ENCODE data around the gene RHEB. TPM values are rescaled to one million over a fixed set of nuclear protein-coding genes. Genes with fewer than 3 reads are reported as not detected.

The RHEB gene
- total RNA-seq, 2 donors from 2014 or later, result 44.9 to 91.0 TPM

- 52 to 55% methylated on average over 10 of the region's 10 CpGs for WGBS, 2 donors
- ATAC-seq, result no peak
- Histone ChIP-seq H3K4me3 (no peak overlapping the region), H3K27me3 (no peaks in the 10 kb centered on the region), H3K9me3 (no peaks in the 10 kb centered on the region), H3K36me3 (replicated peaks in 1 of 2; ENCODE audit: insufficient read depth in 1 of 2, low read depth in 2 of 2) (no peaks in the 10 kb centered on the region), H3K4me1 (peaks cover 15% of the 10 kb centered on the region), H3K27ac (peak overlapping the region in 1 of 4 donors; percentile 20)
- intact Hi-C loops (cut with DNase I), result no loop called here
- TF ChIP-seq, protein P1, sequence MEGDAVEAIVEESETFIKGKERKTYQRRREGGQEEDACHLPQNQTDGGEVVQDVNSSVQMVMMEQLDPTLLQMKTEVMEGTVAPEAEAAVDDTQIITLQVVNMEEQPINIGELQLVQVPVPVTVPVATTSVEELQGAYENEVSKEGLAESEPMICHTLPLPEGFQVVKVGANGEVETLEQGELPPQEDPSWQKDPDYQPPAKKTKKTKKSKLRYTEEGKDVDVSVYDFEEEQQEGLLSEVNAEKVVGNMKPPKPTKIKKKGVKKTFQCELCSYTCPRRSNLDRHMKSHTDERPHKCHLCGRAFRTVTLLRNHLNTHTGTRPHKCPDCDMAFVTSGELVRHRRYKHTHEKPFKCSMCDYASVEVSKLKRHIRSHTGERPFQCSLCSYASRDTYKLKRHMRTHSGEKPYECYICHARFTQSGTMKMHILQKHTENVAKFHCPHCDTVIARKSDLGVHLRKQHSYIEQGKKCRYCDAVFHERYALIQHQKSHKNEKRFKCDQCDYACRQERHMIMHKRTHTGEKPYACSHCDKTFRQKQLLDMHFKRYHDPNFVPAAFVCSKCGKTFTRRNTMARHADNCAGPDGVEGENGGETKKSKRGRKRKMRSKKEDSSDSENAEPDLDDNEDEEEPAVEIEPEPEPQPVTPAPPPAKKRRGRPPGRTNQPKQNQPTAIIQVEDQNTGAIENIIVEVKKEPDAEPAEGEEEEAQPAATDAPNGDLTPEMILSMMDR (IDR thresholded peaks at IDR 0.05), result no peak
- no peak for TF ChIP-seq POLR2A (IDR thresholded peaks at IDR 0.05)
- DNase-seq, result no peak
These were observed 91.9 kb downstream of the RHEB start for GRCh38 chr7:151427705-151428377.

- TF ChIP-seq POLR2A (IDR thresholded peaks at IDR 0.05), result no peak
- TF ChIP-seq, protein P1 (IDR thresholded peaks at IDR 0.05), result no peak
- no peaks in the 10 kb centered on the region for H3K36me3 ChIP-seq (replicated peaks in 1 of 2; ENCODE audit: insufficient read depth in 1 of 2, low read depth in 2 of 2)
- 70 to 86% methylated on average over 9 to 22 of the region's 23 CpGs for WGBS, 2 donors
- no peak for ATAC-seq
- intact Hi-C loops (cut with DNase I), result no loop called here
- no peak overlapping the region for H3K4me3 ChIP-seq
- no peaks in the 10 kb centered on the region for H3K9me3 ChIP-seq
- H3K27ac ChIP-seq, result peak overlapping the region in 1 of 4 donors; percentile 31
- DNase-seq, result no peak
- peaks cover 15% of the 10 kb centered on the region for H3K4me1 ChIP-seq
- H3K27me3 ChIP-seq, result no peaks in the 10 kb centered on the region
These were observed 92.6 kb downstream of the RHEB start for GRCh38 chr7:151426904-151427704.

GRCh38 chr7:151426441-151426903 is 93.2 kb downstream of the RHEB start:
- WGBS, 2 donors, result 72 to 84% methylated on average over 13 to 14 of the region's 14 CpGs
- Histone ChIP-seq H3K4me3 (no peak overlapping the region), H3K9me3 (no peaks in the 10 kb centered on the region), H3K36me3 (replicated peaks in 1 of 2; ENCODE audit: insufficient read depth in 1 of 2, low read depth in 2 of 2) (no peaks in the 10 kb centered on the region), H3K27ac (peak overlapping the region in 1 of 4 donors; percentile 31), H3K4me1 (peaks cover 15% of the 10 kb centered on the region), H3K27me3 (no peaks in the 10 kb centered on the region)
- no peak for TF ChIP-seq POLR2A (IDR thresholded peaks at IDR 0.05)
- TF ChIP-seq, protein P1 (IDR thresholded peaks at IDR 0.05), result no peak
- peak in 3 of 4 donors; percentile 47 to 61 (median 57) for DNase-seq
- intact Hi-C loops (cut with DNase I), result no loop called here
- ATAC-seq, result peak; percentile 30

DNA sequence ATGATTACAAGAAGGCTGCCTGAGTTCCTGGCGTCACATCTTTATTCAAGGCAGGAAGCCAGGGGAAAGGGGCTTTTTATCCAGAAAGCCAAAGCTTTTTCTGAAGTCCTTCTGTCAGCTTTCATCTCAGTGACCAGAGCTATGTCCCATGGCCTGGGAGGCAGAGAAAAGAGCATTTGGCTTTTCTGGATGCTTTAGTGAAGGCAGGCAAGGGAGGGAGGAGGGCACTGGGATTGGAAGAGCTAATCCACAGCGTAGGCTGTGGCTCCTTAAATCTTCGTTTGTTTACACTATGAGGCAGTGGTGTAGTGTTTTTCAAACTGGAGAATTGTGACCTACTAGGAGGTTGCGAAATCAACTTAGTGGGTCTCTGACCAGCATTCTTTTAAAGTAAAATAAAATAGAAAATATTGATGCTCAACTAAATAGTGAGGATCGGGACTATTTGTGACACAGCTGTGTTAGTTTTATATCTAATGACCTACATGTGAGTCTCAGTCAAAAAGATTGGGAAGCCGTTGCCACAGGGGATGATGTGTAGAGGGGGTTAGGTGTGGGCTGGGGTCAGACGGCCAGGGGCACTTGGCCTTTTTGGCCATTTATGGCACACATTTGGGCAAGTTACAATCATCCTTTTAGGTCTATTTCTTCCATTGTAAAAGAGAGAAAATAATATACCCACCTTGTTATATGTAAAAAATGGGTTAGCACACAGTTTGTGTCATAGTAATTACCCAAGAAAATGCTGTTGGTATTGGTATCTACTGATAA is 93.8 kb downstream of the RHEB start:
- no peaks in the 10 kb centered on the region for H3K27me3 ChIP-seq
- no peaks in the 10 kb centered on the region for H3K36me3 ChIP-seq (replicated peaks in 1 of 2; ENCODE audit: insufficient read depth in 1 of 2, low read depth in 2 of 2)
- WGBS, 2 donors, result 77 to 85% methylated on average over 7 of the region's 7 CpGs
- ATAC-seq (no peak), DNase-seq (no peak)
- no peak overlapping the region for H3K4me3 ChIP-seq
- peaks cover 15% of the 10 kb centered on the region for H3K4me1 ChIP-seq
- intact Hi-C loops (cut with DNase I), result no loop called here
- peak overlapping the region in 1 of 4 donors; percentile 31 for H3K27ac ChIP-seq
- TF ChIP-seq, protein P1 (IDR thresholded peaks at IDR 0.05), result no peak
- no peak for TF ChIP-seq POLR2A (IDR thresholded peaks at IDR 0.05)
- H3K9me3 ChIP-seq, result no peaks in the 10 kb centered on the region

Measured in body of pancreas (tissue), 4 donors.